Measurements from ENCODE around the gene PDCD2L.

GRCh38 chr19:34373601-34374288, 30.5 kb upstream of the PDCD2L start:
- TF ChIP-seq CTCF (IDR thresholded peaks at IDR 0.05; ENCODE audit: borderline replicate concordance, extremely low read depth, low read length, poor library complexity, severe bottlenecking) = no peak
- TF ChIP-seq EZH2 (IDR thresholded peaks at IDR 0.05; ENCODE audit: borderline replicate concordance, low read depth, low read length, severe bottlenecking) = no peak
